ENCODE measurements around the gene RAB32.
"Not testable (repeated sequence)": the region's sequence is repeated elsewhere in the genome, so short reads cannot be mapped to it uniquely, and the experiment has no call there.

RAB32 gene

DNA sequence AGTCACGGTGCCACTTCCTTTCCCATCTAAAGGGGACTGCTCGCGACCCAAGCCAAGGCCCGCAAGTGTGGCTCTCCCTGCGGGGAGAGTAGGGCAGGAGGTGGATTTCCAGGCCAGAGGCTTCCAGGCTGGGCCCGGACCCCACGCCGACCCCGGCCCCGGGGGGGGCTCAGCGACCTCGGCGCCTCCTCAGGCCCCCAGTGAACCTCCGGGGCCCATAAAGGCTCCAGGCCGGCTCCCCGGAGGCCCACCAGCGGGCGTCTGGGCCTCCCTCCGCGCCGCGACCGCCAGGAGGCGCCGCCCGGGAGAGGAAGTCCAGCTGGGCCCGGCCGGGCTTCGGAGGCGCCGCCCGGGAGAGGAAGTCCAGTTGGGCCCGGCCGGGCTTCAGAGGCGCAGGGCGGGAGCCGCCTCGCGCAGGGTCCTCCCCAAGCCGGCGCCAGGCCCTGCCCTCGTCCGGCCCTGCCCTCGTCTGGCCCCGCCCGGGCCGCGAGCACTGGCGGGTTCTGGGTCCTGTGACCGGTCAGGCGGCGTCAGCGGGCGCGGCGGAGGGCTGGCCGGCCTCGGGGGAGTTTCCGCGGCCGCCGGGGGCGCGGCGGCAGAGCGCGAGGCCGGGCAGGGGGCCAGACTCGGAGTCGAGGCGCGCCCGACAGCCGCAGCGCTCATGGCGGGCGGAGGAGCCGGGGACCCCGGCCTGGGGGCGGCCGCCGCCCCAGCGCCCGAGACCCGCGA is at the start of gene RAB32:
Gene RAB32, plus strand, starts transcription at position 623 of the 729 bp plus-strand sequence. Its CDS starts 39 bp downstream, at position 662.
- peak; percentile 97 for DNase-seq (ENCODE audit: low spot score)

DNA sequence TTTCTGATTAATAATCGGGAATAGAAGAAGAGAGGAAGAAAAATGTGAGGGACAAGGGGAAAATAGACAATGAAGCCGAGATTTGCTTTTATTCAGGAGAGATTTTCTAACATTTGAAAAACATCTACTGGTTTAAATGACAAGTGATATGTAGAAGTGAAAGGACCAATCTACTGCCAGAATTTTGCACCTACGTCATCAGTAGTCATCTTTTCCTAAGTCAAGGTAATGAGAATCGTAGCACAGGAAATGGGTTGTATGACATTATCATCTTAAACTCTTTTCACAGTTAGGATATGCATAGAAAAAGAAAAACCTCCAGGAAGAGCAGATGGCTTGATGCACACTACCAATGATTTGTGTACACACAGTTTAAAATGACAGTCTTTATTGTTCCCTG is 45.3 kb upstream of the RAB32 start:
- DNase-seq (ENCODE audit: low spot score) = no peak

DNA sequence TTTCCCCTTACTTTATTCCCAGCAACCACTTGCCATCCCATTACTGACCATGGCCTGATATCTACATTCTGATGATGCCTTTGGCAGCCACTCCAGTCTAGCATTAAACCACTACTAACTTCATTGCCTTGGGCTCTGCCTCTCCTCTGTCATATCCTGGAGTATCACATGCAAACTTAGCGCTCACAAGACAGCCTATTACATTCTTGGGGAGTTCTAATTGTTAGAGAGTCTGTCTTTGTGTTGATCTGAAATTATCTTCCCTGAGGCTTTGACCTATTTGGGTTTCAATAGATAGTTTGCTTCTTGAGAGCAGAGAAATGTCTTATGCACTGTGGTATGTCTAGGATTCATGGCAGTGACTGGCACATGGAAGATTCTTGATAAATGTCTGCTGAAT is 40.5 kb upstream of the RAB32 start:
- DNase-seq (ENCODE audit: low spot score) = no peak

DNA sequence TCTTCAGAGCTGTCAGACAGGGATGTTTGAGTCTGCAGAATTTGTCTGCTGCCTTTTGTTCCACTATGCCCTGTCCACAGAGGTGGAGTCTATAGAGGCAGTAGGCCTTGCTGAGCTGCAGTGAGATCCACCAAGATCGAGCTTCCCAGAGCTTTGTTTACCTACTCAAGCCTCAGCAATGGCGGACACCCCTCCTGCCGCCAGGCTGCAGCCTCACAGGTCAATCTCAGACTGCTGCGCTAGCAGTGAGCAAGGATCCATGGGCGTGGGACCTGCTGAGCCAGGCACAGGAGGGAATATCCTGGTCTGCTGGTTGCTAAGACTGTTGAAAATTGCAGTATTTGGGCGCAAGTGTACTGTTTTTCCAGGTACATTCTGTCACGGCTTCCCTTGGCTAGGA is 28.4 kb upstream of the RAB32 start:
- no peak for DNase-seq (ENCODE audit: low spot score)

DNA sequence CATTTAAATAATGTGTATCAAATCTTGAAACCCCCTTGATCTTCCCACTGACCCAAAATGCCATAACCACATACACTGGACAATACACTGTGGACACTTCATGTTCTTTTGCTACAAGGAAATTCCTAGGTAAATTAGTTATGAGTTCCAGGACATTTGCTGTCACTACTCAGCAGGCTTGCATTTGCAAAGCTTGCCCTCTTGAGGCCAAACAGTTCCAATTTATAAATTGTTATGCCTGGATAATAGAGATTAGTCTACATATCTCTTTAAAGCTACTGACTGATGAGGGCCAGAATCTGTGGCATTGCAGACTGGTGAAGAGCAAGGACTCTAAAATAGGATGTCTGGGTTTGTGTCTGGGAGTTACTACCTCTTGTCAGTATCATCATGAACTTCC is 17.4 kb upstream of the RAB32 start:
- peak; percentile 35 for DNase-seq (ENCODE audit: low spot score)

DNA sequence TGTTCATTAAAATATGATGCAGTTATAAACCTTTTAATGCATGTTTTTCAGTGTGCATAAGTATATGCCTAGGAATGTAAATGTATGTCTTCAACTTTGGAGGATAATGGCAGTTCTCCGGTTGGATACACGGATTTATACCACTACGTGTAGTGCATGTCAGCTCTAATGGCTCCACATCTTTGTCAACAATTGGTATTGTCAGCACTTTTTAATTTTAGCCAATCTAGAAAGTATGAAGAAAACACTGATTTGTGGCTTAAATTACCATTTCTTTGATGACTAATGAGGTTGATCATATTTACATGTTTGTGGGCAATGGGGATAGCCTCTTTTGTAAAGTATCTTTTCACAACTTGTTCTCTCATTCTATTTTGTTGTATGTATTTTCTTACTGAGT is 10.9 kb upstream of the RAB32 start:
- no peak for DNase-seq (ENCODE audit: low spot score)

DNA sequence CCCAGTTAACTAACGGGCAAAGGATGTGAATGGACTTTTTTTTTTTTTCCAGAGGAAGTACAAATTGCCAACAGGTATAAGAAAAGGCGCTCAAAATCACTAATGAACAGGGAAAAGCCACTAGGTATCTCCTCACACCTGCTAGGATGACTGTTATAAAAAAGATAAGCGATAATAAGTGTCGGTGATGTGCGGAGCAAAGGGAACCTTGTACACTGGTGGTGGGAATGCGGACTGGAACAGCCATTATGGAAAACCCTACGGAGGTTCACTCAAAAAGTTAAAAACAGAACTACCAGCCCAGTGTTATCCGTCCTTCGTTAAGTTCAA is 787 bp upstream of the RAB32 start:
- no peak for DNase-seq (ENCODE audit: low spot score)

DNA sequence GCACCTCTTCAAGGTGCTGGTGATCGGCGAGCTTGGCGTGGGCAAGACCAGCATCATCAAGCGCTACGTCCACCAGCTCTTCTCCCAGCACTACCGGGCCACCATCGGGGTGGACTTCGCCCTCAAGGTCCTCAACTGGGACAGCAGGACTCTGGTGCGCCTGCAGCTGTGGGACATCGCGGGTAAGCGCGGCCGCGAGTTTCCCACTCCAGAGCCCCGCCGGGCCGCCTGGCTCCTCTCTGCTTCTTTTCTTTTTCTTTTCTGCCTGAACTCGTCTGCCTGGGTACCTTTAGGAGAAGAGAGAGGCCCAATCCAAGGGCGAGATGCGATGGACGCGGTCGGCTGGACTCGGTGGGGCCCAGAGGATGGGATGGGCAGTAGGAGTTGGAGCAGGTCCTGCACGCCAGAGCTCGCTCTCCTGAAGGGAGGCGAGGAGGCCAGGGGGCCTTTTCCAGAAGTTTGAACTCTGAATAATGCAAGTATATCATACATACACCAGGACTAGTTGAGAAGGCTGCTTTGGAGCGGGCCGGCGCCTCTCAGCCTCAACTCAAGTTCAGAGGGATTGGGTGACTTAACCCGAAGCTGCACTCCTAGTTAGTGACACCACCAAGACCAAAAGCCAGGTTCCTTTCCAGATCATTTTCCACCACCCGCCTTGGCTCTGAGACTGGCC is 445 bp downstream of the RAB32 start:
- DNase-seq (ENCODE audit: low spot score) = peak; percentile 35

DNA sequence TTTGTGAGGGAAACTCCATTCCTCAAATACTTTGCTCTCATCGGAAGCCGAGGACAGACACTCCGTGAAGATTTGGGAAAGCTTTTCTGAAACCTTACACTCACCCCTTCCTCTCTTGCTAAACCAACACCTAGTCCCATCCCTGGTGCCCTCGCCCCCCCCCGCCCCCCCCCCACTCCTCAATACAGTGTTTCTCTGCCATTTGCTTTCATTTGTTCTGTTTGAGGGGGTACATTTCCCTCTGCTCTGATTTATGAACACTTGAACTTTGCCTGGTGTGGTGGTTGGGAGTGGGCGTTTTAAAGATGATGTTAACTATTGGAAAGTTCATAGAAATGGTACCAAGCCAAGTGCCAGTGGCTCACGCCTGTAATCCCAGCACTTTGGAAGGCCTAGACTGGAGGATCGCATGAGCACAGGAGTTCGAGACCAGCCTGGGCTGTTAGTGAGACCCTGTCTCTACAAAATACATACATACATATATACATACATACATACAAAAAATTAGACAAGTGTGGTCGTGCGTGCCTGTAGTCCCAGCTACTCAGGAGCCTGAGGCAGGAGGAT is 1.1 kb downstream of the RAB32 start:
- DNase-seq (ENCODE audit: low spot score) = peak; percentile 23

DNA sequence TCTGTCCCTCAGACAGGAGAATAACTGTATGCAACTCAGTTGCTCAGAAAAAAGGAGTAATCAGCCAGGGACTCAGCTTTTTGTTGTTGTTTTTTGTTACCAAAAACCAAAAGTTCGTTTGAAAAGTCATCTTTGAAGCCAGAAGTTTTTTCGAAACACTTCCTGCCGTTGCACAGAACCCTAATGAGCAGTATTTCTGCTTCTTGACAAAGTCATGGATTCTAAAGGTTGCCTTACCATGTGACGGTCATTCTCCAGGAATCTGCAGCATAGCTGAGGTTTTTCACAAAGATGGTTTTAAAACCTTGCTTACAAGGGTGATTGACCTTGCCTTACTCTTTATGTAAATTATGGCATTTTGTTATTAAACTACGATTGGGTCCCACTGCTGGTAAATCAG is 1.9 kb downstream of the RAB32 start:
- peak; percentile 32 for DNase-seq (ENCODE audit: low spot score)

DNA sequence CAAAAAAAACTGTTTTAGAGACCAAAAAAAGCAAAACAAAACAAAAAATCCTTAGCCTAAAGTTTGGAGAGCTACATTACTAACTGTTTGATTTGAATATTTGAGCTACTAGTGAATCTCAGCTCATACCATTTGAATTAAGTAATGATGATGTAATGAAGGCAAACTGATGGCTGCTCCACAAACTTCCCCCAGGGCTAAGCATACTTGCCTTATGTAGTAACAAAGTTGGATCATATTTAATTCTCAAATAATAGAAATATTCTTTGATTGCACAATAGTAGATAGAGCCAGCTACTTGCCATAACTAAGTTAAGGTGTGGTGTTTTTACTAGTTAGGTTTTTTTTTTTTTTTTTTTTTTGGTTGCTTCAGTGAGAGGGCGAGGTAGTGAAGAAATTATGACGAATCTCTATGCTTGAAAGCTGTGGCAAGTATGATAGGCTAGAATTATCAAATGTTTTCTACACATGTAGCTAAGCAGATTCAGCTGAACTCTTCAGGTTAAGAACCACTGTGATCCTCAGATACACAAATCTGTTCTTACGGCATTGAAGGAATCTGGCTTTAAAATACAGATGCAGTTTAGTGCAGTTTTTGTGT is 2.9 kb downstream of the RAB32 start:
- peak; percentile 67 for DNase-seq (ENCODE audit: low spot score)

DNA sequence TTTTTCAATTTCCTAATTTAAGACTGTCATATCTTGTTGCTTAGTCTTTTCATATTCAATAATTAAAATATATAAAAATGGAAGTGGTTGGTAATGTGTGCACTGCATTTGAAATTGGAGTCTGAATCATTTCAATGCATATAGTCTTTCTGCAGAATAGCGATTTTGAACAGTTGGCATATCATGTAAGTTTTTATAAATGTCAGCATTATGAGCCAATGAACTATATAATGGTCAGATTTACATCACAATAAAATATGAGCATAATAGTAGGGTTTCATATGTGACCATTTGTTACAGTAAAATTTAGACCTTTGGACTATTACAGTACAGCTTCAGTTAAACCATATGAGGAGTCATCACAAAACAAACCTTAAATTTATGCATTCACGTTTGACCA is 4.3 kb downstream of the RAB32 start:
- no peak for DNase-seq (ENCODE audit: low spot score)

DNA sequence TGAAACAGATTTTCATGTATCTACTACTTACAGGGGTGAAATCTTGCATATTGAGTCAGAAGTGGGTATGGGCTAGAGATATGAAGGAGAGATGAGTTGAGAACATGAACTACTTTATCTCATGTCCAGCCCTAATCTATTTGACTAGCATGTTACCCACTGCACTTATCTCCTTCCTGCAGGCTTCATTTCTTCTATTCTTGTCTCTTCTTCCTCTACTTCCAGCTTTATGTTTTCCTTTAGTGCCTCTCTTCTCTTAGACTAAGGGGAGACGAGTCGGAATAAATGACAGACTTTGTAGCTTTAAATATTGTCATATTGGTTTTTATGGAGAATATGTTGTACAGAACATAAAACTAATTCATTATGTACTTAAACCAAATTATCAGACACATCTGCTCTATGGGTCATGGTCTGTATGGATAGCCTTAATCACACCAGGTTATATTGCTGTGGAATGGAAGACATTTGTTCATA is 5.3 kb downstream of the RAB32 start:
- no peak for DNase-seq (ENCODE audit: low spot score)

DNA sequence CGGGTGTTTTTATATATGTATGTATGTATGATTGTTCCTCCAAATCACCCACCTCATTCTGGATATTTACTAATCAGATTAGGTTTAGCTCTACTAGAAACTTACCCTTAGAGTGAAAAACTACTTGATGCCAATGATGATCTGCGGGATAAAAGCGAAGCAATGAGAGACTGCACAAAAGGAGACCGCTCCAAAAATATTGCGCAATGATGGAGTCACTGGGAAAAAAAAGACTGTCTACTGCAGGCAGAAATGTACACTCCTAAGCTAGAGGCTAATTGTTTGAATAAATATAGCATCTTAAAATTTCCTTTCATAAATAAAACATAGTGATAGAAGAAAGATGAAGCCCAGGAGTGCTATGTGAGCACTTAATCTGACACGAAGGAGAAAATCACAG is 7.3 kb downstream of the RAB32 start:
- peak; percentile 32 for DNase-seq (ENCODE audit: low spot score)

DNA sequence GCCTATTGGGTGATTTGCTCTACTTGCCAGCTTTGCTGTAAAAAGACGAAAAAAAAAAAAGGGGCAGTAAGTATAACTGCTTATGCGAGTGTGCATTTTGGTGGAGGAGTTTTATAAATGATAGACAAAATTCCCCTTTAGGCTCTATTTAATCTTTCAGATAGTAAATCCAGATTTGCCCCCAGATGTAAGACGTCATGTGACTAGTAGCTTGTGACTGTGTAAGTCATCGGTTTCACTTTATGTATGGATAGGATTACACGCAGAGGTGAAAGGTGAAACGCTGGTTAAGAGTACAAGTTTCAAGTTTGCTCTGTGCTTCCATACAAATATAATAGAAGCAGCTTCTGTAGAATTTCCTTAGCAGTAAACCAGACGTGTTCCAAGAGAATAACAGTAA is 7.9 kb downstream of the RAB32 start:
- DNase-seq (ENCODE audit: low spot score) = no peak

DNA sequence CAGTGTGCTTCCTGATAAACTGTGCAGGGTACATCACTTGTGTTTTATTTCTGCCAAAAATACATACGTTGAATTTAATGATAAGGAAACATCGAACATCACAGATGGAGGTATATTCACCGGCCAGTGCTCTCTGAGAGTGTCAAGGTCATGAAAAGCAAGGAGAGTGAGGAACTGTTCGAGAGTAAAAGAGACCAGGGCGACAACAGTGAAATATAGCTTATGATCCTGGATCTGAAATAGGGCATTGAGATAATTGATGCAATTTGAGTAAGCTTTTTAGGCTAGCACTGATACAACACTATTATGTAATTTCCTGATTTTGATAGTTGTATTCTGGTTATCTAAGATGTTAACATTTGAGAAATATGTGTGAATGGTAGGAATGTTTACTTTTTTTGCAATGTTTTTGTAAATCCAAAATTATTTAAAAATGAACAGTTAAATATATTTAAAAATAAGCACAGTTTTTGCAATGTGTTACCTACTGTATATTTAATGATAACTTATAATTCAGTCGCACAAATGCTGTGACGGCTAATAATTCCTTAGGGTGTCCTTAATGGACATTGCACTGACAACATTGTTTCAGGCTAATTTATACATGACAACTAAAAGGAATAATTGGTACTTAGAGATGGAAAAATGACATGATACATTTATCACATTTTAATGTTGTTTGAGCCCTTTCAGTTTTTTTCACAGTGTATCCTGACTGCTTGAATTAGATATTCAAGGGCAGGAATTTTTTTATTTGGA is 9.9 kb downstream of the RAB32 start:
- no peak for DNase-seq (ENCODE audit: low spot score)

DNA sequence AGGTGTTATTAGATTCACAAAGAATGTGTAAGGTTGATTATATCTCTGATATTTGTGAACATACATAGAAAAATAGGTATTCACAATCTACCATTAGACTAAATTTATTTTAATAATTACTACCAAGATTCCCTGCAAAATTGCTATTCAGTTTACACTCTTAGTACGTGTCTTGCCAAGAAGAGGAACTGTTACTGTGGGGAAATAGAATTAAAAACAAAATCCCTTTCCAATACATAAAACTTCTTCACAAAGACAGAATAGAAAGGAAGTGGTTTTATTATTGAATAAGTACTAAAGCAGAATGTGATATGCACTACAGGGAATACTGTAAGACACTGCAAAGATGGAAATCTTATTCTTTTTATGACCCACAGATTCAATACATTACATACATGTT is 17.0 kb downstream of the RAB32 start:
- no peak for DNase-seq (ENCODE audit: low spot score)

DNA sequence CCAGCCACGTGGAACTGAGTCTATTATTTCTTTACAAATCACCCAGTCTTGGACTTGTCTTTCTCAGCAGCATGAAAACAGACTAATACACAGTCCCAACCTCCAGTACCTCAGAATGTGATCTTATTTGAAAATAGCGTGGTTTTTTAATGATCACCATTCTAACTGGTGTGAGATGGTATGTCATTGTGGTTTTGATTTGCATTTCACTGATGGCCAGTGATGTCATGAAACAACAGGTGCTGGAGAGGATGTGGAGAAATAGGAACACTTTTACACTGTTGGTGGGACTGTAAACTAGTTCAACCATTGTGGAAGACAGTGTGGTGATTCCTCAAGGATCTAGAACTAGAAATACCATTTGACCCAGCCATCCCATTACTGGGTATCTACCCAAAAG is 23.0 kb downstream of the RAB32 start:
- not testable (repeated sequence) for DNase-seq (ENCODE audit: low spot score)

DNA sequence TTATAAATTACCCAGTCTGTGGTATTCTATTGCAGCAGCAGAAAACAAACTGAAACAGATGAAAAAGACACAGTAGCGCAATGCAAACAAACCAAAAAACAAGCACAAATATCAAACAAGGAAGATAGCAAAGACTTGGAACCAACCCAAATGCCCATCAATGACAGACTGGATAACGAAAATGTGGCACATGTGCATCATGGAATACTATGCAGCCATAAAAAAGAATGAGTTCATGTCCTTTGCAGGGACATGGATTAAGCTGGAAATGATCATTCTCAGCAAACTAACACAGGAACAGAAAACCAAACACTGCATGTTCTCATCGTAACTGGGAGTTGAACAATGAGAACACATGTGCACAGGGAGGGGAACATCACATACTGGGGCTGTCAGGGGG is 25.0 kb downstream of the RAB32 start:
- DNase-seq (ENCODE audit: low spot score) = not testable (repeated sequence)

DNA sequence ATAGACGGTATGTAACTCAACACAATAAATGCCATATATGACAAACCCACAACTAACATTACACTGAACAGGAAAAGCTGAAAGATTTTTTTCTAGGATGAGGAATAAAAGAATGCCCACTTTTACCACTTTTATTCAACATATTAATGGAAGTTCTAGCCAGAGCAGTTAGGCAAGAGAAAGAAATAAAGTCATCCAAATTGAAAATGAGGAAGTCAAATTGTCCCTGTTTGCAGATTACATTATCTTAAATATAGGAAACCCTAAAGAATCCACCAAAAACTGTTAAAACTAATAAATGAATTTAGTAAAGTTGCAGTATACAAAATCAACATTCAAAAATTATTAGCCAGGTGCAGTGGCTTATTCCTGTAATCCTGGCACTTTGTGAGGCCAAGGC is 30.6 kb downstream of the RAB32 start:
- DNase-seq (ENCODE audit: low spot score) = no peak

DNA sequence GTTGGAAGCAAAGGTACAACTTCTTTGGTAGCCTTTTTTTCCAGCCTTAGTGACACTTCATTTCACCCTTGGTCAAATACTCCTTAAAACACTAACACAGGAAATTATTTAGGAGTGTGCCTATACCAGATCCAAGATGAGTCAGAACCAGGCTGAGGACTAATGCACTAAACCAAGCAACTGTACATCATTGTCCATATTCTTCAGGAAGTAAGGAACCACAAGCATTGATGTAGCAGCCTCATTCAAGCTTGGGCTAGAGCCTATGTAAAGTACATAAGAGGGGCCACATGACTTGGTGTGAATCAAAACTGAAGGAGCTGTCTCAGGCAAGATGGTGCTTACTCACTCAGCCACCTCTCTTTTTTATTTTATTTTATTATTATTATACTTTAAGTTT is 34.4 kb downstream of the RAB32 start:
- DNase-seq (ENCODE audit: low spot score) = no peak

DNA sequence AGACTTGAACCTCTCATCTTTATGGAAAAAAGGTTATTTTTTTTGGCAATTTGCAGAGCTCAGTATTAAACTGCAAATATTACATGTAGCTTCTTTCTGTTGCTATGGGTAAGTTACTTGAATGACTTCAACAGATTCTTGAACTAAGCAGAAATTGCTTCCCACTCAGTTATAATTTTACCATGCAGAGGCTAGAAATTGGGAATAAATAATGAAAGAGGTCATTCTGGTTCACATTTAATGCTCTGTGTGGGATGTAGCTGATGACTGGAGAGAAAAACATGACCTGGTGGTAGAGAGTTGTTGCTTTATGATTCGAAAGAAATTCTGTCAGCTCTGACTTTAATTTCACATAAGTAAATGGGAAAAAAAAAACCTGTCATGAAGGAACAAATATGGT is 38.3 kb downstream of the RAB32 start:
- no peak for DNase-seq (ENCODE audit: low spot score)

Data from AG20443 (cell line).